ENCODE data around the gene GNG13.
A peak's percentile ranks its signal among the peaks of the same experiment; 100 is the strongest.

GNG13 gene

DNA sequence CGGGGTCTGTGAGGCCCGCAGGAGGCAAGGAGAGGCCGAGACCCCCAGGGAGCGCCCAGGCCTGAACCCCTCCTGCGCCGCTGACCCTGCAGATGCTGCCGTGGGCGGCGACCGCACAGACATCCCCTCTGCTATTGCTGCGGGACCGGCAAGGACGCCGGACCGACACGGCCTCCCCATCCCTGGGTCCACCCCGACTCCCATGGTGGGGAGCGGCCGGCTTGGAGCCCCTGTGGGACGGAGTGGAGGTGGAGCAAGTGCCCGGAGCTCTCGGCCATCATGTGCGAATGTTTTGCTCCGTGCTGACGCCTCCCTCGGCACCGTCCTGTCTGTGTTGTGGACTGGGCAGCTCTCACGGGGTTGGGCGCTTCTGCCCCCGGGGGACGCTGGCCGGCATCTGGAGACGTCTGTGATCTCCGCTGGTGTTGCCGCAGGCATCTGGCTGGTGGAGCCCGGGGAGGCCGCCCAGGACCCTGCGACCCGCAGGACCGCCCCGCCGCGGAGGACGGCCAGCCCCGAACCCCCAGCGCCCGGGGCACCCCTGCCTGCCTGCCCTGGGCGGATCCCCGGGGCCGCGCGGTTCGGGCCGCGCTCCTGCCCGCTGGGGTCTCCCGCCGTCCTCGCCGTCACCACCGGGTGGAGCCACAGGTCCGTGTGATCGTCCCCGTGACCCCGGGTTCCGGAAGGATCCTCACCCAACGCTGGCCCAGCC lies 12.8 kb upstream of the GNG13 start:
- DNase-seq (ENCODE audit: low spot score) = peak; percentile 29

DNA sequence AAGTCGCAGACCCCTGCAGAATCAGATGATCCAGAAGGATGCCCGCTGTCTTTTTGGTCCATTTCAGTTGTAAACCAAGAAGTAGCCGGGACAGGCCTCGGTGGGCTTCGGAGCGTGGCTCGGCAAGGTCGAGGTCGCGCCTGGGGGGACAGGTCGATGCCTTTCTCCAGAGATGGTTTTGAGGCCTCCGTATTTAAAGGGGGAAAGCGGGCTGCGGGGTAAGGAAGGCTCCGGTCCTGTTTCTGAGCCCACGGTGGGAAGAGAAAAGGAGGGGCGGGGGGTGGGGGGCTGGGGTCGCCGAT lies 7.5 kb upstream of the GNG13 start:
- DNase-seq (ENCODE audit: low spot score) = no peak

DNA sequence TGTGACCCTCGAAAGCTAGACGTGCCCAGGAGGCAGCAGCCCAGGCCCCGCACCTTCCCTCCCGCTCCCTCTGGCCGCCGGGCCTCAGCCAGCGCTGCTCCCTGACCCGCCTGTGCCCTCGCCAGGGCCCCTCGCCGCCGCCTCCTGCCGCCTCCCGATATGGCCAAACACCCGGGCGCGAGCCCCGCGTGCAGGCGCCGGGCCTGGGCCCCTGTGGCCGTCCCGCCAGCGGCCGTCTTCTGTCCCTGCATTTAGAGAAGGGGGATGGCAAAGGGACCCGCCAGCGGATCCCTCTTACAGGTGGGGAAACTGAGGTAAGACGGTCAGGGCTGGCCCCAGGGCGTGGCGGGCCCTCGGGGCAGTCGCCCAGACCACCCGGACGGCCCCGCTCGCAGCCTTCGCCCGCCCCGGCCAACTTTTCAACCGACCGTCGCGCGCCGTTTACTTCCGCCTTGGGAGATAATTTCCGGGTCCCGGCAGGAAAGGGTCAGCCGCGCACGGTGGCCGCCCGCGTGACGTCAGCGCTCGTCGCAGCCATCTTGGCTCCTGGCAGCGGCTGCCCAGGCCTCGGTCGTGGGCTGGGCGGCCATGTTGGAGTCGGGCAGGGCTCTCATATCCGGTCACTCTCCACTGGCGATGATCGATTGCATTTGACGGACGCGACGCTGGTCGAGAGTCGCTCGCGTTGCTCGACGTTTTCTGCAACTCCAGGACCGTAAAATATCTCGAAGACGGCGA lies 7.0 kb upstream of the GNG13 start:
- peak; percentile 81 for DNase-seq (ENCODE audit: low spot score)

DNA sequence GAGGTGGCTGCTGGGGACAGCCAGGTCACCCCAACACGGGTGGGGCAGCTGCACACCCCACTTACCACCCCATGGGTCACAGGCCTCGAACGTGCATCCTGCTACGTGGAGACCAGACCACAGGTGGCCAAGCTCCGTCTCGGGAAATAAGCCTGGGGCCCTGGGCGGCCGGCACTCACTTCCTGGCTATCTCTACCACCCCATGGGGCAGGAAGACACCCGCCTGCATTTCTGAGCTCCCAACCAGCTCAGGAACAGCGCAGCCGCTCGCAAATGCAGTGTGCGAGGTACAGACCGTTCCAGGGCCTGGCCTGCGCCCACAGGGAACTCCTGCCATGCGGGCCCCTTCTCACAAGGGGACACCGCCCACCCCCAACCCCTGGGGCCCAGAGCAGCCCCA lies 4.9 kb upstream of the GNG13 start:
- DNase-seq (ENCODE audit: low spot score) = no peak

DNA sequence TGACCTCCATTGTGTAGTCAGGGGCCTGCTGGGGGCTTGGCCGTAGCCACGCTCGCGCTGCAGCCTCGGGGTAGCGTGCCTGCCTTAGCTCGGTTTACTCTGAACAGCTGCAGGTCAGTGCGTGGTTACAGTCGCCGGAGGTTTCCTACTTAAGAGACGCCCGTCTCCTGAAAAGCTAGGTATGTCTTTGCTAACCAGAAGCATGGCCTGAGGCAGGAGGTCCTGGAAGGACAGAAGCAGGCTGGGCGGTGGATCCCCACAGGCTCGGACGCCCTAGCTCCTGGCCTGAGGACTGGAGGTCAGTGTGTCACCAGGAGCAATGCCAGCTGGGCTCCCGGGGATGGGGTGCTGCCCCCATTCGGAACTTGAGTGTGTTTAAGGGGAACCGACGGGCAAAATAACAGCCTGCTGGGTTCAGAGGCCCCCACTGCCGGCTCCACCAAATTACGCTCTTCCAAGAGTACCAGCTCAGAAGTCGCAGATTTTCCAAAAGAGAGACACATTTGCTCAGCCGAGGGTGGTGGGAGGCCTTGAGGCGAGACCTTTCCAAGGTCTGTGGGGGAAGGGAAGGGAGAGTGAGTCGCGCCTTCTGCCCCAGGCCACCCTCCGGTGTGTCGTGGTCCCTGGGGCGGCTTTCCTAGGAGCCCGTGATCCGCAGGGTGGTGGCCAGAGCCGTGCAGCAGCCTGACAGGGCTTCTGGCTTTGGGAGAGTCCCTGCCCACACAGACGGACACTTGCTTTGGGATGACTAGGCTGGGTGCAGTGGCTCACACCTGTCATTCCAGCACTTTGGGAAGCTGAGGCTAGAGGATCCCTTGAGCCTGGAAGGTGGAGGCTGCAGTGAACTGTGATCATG lies 3.9 kb upstream of the GNG13 start:
- DNase-seq (ENCODE audit: low spot score) = no peak

DNA sequence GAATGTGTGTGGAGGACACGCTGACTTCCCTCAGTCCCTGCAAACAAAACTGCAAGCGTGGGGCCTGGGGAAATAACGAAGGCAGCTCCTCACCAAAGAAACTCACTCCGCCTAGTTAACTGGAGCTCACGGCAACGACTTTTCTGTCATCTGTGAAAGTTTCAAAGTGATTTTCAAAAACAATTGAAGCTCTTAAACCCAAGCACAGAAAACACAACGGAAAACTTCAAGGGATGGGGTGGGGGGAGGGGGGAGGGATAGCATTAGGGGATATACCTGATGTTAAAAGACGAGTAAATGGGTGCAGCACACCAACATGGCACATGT lies 3.2 kb upstream of the GNG13 start:
- DNase-seq (ENCODE audit: low spot score) = no peak

DNA sequence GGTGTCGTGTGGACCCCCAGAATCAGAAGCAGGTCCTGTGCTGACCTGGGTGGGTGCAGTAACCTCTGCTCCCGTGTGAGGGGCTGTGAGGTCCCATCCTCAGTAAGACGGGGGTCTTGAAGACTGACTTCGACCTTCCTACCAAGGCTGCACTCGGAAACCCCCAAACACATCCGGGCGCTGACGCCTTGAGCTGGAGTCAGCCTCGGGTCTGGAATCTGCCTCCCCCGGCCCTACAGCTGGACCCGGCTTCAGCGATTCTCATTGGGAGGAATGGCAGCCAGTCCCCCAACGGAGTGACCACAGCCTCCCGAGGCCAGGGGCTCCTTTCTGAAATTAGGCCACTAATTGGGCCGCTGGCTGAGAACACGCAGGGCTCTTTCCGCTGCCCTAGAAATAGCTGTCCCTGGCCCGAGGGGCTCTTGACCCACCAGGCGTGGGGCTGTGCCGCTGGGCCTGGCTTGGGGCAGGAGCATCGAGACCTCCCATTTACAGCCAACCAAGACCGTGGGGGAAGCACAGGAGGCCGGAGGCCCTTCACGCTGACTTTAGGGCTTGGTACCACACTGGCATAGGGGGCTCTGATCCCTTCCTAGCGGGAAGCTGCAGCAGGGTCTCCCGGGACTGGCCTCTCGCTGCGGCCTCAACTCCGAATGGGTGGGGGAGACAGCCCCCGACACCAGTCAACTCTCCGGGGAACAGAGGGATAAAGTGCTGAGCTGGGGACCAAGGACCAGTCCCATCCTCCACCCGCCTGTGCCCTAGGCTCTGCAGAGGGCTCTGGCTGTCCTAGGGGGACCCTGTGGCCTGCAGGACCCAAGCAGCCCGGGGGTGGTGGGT lies 2.6 kb upstream of the GNG13 start:
- no peak for DNase-seq (ENCODE audit: low spot score)

DNA sequence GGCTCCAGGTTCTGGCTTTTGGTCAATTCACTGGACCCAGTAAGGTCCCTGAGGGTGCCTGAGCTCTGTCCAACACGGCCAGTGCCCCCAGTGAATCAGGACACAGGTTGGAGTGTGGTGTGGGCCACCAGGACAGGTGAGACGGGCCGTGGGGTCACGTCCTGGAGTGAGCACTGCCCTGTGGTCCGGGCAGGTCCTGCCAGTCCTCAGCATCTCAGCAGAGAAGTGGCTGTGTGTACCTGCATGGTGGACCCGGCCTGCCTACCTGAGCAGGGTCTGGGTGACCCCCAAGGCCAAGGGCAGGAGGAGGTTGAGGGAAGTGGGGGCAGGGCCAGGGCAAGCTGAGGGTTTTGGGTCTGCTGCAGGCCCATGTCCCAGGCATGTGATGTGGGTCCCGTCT lies 1.9 kb upstream of the GNG13 start:
- no peak for DNase-seq (ENCODE audit: low spot score)

DNA sequence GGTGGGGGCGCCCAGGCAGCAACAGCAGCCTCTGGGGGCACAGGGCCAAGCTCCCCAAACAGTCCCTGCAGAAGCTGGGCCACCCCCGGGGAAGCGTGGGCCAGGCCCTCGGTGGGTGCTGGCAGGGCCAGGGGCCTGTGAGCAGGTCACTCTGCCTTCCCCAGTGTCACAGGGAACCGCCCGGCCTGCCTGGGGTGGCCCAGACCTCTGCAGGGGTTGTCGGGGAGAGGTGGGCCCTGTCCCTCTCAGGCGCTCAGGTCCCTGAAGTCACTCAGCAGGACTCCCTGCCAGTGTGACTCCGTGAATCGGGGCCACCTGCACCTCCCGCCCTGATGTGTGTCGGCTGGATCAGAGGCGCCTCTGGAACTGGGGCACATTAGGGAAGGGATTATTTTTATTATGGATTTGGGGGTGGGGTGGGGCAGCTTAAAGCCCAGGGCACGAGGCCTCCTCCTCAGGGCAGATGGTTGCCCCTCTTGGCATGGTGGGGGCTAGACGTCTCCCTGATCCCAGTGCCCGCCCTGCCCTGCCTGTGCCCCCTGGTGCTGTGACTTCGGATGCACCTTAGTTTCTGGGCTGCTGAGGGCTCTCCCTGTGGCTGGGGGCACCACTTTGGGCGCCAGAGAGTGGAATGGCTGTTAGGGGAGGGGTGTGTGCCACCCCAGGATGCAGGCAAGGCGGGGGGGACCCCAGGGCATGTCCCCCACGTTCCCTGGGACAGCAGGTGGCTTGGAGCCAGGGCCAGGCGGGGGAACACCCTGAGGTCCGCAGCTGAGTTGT lies 1.2 kb upstream of the GNG13 start:
- DNase-seq (ENCODE audit: low spot score) = no peak

DNA sequence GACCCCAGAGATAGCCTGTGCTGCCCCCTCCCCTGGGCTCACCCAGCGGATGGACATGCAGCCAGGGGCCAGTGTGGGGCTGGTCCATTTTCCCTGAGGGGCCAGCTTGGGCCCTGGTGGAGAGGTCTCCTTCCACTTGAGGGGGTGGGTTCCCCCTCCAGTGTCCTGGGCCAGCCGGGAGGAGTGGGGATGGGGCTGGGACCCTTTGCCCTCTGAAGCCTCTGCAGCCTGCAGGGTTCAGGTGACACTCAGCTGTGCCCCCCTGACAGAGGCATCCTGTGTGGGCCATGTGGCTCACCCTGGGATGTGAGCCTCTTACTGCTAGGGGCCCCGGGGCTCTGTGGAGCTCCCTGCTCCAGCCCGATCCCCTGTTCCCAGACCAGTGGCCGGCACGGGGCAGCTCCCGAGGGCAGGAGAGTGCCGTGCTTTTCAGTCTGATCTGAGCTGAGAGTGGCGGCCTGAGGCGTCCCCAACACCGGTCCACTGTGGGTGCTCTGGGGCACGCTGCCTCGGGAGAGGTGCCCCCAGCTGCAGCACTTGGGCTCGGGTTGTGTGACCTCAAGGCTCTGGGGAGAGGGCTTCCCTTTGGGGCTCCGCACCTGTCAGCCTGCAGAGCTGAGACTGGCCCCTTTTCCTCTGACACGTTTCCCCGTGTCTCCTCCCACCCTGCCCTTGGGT lies 439 bp upstream of the GNG13 start:
- no peak for DNase-seq (ENCODE audit: low spot score)

DNA sequence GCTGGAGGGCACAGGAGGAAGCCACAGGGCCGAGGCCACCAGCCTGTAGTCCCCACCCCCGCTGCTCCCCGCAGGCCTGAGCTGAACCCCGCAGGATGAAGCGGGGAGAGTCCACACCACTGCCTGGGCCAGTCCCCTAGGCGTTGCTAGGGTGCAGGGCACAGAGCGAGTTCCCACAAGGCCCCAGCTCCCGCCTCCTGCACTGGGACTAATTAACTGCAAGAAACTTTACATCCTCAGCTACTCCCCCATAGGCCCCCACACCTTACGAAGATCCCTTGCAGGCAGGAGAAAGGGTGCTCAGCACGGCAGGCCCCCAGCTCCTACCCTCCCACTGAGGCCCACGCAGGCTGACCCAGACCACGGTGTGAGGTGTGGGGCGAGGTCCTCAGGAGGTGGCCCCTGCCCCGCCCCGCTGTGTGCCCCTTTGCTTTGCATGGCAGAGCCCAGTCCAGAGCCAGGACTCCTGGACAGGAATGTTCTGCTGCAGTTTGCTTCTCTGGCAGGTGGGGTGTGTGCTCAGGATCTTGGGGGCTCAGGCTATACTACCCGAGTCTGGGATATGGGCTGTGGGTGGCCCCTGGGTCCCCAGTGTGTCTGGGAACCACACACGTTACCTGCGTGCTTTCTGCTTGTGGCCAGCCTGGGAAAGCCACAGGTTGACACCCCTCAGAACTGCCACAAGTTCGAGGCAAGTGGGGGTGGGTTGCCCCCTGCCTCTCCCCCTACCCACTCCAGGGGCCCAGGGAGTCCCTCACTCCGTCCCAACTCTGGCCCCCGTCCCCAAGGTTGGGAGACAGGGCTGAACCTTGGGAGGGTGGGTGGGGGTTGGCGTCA lies 1.2 kb downstream of the GNG13 start:
- DNase-seq (ENCODE audit: low spot score) = no peak

DNA sequence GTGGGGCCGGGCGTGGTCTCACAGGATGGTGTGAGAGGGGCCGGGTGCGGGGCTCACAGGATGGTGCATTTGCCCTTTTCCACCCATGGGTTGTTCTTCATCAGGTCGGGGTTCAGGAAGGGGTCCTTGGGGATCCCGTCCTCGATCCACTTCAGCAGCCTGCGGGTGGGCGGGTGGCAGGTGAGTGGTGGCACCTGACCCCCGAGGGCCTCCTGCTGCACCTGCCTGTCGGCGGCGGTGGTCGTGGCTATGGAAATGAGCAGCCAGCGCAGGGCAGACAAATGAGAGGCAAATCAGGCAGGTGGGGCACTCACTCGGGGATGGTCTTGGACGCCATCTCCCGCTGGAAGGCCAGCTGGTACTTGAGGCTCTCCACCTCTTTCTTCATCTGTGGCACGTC lies 1.9 kb downstream of the GNG13 start:
- no peak for DNase-seq (ENCODE audit: low spot score)

DNA sequence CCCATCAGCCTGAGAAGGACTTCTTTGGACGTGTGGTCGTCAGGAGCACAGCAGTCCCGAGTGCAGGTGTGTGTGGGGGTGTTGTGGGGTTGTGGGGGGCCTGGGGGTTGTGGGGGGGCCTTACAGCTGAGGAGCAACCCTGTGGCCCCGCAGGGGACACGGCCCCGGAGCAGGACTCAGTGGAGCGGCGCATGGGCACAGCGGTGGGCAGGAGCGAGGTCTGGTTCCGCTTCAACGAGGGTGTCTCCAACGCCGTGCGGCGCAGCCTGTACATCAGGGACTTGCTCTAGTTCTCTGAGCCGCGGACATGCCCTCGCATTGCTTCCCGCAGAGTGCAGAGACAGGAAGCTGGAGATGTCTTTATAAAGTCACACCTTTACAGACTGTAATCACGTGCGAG lies 2.8 kb downstream of the GNG13 start:
- no peak for DNase-seq (ENCODE audit: low spot score)

DNA sequence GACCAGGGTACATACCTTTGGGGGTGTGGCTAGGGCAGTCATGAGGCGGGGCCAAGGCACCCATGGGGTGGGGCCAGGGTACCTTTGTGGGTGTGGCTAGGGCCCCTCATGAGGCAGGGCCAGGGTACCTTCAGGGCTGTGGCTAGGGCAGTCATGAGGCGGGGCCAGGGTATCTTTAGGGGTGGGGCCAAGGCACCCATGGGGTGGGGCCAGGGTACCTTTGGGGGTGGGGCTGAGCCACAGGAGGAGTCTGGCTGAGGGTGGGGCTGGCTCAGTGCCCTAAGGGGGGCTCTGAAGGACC lies 3.5 kb downstream of the GNG13 start:
- DNase-seq (ENCODE audit: low spot score) = no peak

DNA sequence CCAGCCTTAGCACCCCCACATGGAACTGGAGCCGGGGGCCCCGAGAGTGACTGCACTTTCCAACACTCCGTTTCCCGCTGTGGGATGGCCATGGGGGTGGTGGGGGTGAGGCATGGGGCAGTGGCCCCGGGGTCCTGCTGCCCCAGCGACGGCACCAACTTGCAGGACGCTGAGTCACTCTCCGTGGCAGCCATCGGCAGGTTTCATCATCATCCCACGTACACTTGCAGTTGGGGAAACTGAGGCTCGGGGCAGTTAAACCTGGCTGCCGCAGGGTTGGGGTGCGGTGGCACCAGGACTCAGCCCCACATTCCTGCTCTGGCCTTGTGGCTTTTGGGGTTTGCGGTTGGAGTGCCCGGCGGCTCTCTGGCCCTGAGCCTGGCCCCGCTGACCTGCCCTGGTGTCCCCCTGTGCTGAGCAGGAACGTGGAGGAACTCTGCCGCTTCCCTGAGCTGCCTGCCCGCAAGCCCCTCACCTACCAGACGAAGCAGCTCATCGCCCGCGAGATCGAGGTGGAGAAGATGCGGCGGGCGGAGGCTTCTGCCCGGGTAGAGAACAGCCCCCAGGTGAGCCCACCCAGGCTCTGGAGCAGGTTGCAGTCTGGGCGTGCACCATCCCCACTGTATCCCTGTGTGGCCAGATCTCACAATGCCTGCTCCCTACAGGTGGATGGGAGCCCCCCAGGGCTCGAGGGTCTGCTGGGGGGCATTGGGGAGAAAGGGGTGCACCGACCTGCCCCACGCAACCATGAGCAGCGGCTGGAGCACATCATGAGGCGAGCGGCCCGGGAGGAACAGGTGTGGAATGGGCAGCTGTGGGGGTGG lies 4.0 kb downstream of the GNG13 start:
- DNase-seq (ENCODE audit: low spot score) = no peak

DNA sequence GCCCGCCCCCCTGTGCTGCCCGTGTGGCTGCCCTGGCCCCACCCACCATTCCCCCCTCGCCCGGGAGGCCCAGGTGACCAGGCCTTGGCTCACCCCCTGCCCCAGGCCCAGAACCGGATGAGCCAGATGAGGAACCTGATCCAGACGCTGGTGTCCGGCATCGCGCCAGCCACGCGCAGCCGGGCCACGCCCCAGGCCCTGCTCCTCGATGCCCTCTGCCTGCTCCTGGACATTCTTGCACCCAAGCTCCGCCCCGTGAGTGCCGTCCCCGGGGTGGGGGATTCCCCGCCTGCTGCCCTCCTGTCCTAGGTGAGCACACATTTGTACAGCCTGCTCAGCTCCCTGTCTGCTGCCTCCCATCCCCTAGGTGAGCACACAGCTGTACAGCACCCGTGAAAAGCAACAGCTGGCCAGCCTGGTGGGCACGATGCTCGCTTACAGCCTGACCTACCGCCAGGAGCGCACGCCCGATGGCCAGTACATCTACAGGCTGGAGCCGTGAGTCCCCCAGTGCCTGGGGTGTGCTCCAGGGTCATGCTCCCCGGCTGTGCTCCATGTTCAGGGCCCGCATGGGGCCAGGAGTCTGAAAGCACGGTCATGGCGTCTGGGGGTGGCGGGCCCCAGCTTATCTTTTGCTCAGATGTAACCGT lies 4.8 kb downstream of the GNG13 start:
- DNase-seq (ENCODE audit: low spot score) = no peak

DNA sequence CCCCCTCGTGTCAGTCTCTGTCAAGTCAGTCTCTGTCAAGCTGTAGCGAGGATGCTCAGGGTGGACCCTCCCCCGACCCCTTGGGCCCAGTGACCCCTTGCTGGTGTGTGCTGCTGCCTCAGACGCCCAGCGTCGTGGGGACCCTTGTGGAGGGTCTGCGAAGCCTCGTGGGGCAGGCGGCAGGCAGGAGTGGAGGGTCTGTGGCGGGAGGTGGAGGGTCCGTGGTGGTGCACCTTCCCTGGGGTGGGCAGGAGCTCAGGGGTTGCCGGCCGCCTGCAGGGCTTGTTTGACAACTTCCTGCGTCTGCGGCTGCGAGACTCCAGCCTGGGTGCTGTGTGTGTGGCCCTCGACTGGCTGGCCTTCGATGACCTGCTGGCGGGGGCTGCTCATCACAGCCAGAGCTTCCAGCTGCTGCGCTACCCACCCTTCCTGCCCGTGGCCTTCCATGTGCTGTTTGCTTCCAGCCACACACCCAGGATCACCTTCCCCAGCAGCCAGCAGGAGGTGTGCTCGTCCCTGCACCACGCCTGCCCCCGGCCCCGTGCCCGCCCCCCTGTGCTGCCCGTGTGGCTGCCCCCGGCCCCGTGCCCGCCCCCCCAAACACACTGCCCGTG lies 5.6 kb downstream of the GNG13 start:
- no peak for DNase-seq (ENCODE audit: low spot score)

DNA sequence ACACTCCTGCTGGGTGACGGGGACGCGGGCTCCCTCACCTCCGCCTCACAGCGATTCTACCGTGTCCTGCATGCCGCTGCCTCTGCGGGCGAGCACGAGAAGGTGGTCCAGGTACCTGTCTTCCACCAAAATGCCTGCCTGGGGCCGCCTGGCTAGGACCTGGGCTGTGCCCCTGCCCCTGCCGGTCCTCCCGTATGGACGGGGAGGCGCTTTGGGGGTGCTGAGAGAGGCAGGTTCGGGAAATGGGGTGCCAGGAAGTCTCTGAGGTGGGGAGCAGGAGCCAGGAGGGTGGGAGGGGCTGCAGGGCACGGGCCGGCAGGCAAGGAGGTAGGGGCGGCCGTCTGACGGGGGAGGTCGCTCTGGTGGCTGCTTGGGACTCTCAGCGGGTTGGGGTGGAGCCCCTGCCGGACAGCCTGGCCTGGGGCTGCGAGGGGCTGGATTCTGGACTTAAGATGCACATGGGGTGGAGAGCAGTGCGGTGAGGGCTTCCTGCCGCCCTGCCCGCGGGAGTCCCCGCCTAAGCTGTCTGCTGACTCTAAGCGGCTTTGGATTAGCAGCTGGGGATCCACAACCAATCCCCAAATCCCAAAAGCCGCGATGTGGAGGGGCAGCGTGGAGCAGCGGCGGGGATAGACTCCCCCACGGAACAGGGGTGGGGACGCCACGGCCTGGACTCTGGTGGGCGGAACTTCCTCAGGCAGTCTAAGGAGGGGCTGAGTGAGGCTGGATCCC lies 6.3 kb downstream of the GNG13 start:
- no peak for DNase-seq (ENCODE audit: low spot score)
